Suprapubic skin (tissue), 4 donors: ENCODE results near the gene ARID3A. TPM values are rescaled to one million over a fixed set of nuclear protein-coding genes. Genes with fewer than 3 reads are reported as not detected.

Source experiments
- DNase-seq, 2 donors: peaks; one replicate each; pipeline ENCODE4 v3.0.0-alpha.2; 2019; ENCODE audit warnings: low spot score in 2 of 2
- H3K27ac ChIP-seq: fragments of 200-600 bp; sonication (generic); one replicate; pipeline ENCODE4 v1.5.1; 2019
- H3K27me3 ChIP-seq: fragments of 200-600 bp; sonication (generic); one replicate; pipeline ENCODE4 v1.5.1; 2019
- H3K36me3 ChIP-seq: fragments of 200-600 bp; sonication (generic); one replicate; pipeline ENCODE4 v1.5.1; 2019
- H3K4me1 ChIP-seq: fragments of 200-600 bp; sonication (generic); one replicate; pipeline ENCODE4 v1.5.1; 2019
- H3K4me3 ChIP-seq: fragments of 200-600 bp; sonication (generic); one replicate; pipeline ENCODE4 v1.5.1; 2019; ENCODE audit warnings: mild to moderate bottlenecking
- H3K9me3 ChIP-seq: fragments of 200-600 bp; sonication (generic); one replicate; pipeline ENCODE4 v1.5.1; 2019
- EP300 ChIP-seq: sonication (generic); formaldehyde crosslinking; IDR thresholded peaks from one replicate; pipeline ENCODE4 v1.6.1; 2017; ENCODE audit warnings: antibody characterized with exemption
- POLR2A ChIP-seq, 2 donors: fragments of 450-650 bp; IDR thresholded peaks; one replicate each; pipeline ENCODE4 v1.6.1; 2017; ENCODE audit warnings: antibody characterized with exemption in 2 of 2, mild to moderate bottlenecking in 2 of 2, moderate library complexity in 2 of 2
- POLR2AphosphoS5 ChIP-seq, 3 donors: sonication (generic); formaldehyde crosslinking; IDR thresholded peaks; one replicate each; pipeline ENCODE4 v1.6.1; 2017; ENCODE audit warnings: antibody characterized with exemption in 3 of 3
- WGBS: methylation state at CpG from one replicate; pipeline ENCODE4 v1.1.5; 2018; 5-methylcytosine and 5-hydroxymethylcytosine counted together
- total RNA-seq, 4 donors: library from RNA; depleted of rRNA; stranded (reverse); fragments of >200 nt; gene quantifications; one replicate each; pipeline ENCODE4 v1.1.0, GENCODE V29; 2016
- TF ChIP-seq, protein P1 (sequence below), 2 donors: fragments of 200-600 bp in 1 of 2; fragments of 450-650 bp in 1 of 2; sonication (generic) in 1 of 2; IDR thresholded peaks; one replicate each; pipeline ENCODE4 v1.5.1; 2016 to 2019; ENCODE audit warnings: antibody characterized with exemption in 2 of 2, mild to moderate bottlenecking in 1 of 2, moderate library complexity in 1 of 2

ARID3A gene
- total RNA-seq, 4 donors from 2014 or later = 4.7 to 7.5 (median 6.1) TPM

DNA sequence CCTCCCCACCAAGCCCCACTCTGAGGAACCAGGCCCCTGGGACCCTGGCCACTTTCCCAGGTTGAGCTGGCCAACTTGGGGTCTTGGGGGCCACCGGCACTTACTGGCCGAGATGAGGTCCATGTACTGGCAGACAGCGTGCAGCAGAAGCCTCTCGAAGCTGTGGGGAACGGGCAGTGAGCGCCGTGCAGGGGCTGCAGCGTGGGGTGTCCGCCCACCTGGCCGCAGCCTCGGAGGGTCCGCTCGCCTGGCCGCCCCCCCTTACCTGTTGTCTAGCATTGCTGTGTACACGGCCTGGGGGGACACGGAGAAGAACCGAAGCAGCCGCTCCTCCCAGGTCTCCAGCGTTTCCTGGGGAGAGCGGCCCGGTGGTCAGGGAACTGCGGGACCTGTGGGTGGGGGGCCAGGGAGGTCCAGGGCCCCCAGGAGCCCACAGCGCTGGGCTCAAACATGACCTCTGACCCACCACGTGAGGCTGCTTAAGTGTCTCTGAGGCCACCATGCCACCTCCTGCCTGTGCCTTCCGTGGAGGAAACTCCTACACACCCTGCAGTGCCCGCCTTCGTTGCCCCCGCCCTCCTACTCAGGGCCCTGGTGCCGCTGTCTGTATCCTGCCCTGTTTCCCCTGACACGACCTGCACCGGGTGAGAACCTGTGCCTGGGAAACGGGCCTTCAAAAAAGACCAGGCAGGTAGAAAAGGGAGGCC lies 26.3 kb upstream of the ARID3A start:
- Histone ChIP-seq H3K4me1 (peaks cover 4% of the 10 kb centered on the region), H3K36me3 (peaks cover 21% of the 10 kb centered on the region), H3K4me3 (no peak overlapping the region), H3K27ac (no peak overlapping the region), H3K27me3 (no peaks in the 10 kb centered on the region), H3K9me3 (no peaks in the 10 kb centered on the region)
- no peak for DNase-seq
- TF ChIP-seq POLR2AphosphoS5 (IDR thresholded peaks at IDR 0.05) (no peak), POLR2A (IDR thresholded peaks at IDR 0.05) (no peak), EP300 (no peak)
- TF ChIP-seq, protein P1, sequence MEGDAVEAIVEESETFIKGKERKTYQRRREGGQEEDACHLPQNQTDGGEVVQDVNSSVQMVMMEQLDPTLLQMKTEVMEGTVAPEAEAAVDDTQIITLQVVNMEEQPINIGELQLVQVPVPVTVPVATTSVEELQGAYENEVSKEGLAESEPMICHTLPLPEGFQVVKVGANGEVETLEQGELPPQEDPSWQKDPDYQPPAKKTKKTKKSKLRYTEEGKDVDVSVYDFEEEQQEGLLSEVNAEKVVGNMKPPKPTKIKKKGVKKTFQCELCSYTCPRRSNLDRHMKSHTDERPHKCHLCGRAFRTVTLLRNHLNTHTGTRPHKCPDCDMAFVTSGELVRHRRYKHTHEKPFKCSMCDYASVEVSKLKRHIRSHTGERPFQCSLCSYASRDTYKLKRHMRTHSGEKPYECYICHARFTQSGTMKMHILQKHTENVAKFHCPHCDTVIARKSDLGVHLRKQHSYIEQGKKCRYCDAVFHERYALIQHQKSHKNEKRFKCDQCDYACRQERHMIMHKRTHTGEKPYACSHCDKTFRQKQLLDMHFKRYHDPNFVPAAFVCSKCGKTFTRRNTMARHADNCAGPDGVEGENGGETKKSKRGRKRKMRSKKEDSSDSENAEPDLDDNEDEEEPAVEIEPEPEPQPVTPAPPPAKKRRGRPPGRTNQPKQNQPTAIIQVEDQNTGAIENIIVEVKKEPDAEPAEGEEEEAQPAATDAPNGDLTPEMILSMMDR (IDR thresholded peaks at IDR 0.05) = no peak
- 94% methylated on average over 17 of the region's 32 CpGs for WGBS

DNA sequence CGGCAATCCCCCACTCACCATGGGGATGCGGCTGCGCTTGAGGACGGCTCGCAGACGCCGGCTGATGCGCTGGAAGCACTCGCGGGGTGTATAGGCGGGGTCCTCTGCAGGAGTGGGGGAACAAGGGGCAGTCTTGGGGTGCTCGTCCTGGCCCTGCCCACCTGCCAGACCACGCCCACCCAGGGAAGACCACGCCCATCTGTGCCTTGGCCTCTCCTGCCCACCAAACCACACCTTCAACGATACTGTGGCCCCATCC lies 25.9 kb upstream of the ARID3A start:
- Histone ChIP-seq H3K36me3 (peaks cover 21% of the 10 kb centered on the region), H3K9me3 (no peaks in the 10 kb centered on the region), H3K4me3 (no peak overlapping the region), H3K4me1 (peaks cover 4% of the 10 kb centered on the region), H3K27ac (no peak overlapping the region), H3K27me3 (no peaks in the 10 kb centered on the region)
- TF ChIP-seq, protein P1 (IDR thresholded peaks at IDR 0.05) = no peak
- TF ChIP-seq POLR2A (IDR thresholded peaks at IDR 0.05) (no peak), POLR2AphosphoS5 (IDR thresholded peaks at IDR 0.05) (no peak), EP300 (no peak)
- 80% methylated on average over 6 of the region's 15 CpGs for WGBS
- DNase-seq = no peak

DNA sequence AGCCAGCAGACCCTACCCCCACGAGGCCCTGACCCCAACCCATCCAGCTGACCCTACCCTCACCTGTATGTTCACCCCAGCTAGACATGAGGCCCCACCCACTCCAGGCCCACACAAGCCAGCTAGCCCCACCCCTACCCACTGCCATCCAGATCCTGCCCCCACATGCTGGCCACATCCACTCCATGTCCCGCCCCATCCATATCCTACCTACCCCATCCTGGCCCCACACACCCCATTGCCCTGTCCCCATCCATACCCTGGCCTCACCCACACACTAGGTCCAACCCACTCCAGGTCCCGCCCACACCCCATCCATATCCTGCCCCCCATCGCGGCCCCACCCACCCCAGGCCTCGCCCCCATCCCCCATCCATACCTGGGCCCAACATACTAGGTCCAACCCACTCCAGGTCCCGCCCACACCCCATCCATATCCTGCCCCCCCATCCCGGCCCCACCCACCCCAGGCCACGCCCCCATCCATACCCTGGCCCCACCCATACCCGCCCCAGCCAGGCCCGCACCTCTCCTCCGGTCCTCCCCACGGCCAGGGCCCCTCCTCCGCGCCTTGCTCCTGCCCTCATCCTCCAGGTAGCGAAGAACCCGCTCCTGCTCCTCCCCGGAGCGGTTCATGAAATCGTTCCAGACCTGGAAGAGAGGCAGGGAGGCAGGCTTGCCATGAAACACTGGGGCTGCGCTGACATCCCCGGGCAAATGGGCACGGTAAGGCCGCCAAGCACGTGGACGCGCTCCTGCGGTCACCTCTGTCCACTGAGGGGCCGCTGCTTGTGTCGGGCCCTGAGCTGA lies 25.3 kb upstream of the ARID3A start:
- Histone ChIP-seq H3K36me3 (peaks cover 21% of the 10 kb centered on the region), H3K4me1 (peaks cover 4% of the 10 kb centered on the region), H3K27ac (no peak overlapping the region), H3K4me3 (no peak overlapping the region), H3K27me3 (no peaks in the 10 kb centered on the region), H3K9me3 (no peaks in the 10 kb centered on the region)
- no peak for DNase-seq
- 80% methylated on average over 19 of the region's 30 CpGs for WGBS
- no peak for TF ChIP-seq EP300
- TF ChIP-seq POLR2A (IDR thresholded peaks at IDR 0.05) = no peak
- TF ChIP-seq, protein P1 (IDR thresholded peaks at IDR 0.05) = no peak
- no peak for TF ChIP-seq POLR2AphosphoS5 (IDR thresholded peaks at IDR 0.05)

DNA sequence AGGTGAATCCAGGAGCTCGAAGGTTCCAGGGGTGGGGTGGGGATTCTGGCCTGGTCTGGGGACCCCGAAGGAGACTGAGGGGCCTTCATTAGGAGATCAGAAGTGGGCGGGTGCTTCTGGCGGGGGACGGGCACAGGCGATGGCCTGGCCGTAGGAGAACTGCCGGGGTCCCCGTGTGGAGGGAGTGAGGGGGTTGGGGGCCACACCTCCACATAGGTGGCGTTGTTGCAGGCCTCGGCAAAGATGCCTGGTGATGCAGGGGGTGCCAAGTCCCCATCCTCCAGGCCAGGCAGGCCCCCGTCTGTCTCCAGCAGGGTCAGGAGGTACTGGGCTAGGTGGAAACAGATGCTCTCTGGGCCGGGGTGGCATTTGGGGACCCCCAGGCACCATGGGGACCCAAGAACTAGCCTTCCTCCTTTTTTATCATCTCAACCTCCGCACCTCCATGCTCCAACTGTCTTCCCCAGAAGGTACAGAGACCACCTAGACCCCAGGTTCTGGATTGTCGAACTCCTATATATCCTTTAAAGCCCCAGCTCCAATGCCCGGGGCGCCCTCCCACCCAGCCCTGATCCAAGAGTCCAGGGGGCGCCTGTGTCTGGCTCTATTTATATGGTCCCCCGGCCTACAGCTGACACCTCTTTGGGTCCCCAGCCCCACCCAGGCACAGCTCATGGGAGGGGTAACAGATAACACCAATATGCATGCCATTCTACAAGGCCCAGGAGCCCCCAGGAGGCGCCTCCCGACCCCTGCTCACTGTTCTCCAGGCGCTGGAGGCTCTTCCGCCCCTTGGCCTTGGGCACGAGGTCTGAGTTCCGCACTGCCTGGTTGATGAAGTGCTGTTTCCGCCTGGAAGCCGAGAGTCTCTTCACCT lies 24.4 kb upstream of the ARID3A start:
- H3K9me3 ChIP-seq = no peaks in the 10 kb centered on the region
- H3K4me3 ChIP-seq = no peak overlapping the region
- 94% methylated on average over 27 of the region's 27 CpGs for WGBS
- no peak for TF ChIP-seq EP300
- no peak for TF ChIP-seq POLR2AphosphoS5 (IDR thresholded peaks at IDR 0.05)
- TF ChIP-seq, protein P1 (IDR thresholded peaks at IDR 0.05) = no peak
- no peak for TF ChIP-seq POLR2A (IDR thresholded peaks at IDR 0.05)
- peaks cover 21% of the 10 kb centered on the region for H3K36me3 ChIP-seq
- peaks cover 4% of the 10 kb centered on the region for H3K4me1 ChIP-seq
- DNase-seq = no peak
- no peaks in the 10 kb centered on the region for H3K27me3 ChIP-seq
- no peak overlapping the region for H3K27ac ChIP-seq

DNA sequence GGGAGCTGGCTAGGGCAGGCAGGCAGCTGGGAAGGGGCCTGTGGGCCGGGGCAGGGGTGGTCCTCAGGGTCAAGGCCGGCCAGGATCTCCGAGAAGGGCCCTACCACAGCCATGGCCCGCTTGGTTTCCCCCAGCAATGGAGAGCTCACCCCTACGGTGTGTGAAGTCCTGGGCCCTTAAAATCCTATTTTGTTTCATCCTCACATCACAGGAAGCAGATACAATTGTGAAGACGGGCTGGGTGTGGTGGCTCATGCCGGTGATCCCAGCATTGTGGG lies 23.8 kb upstream of the ARID3A start:
- Histone ChIP-seq H3K36me3 (peaks cover 21% of the 10 kb centered on the region), H3K4me1 (peaks cover 4% of the 10 kb centered on the region), H3K9me3 (no peaks in the 10 kb centered on the region), H3K27me3 (no peaks in the 10 kb centered on the region), H3K27ac (no peak overlapping the region), H3K4me3 (no peak overlapping the region)
- no peak for DNase-seq
- WGBS = 95% methylated on average over 4 of the region's 7 CpGs
- TF ChIP-seq, protein P1 (IDR thresholded peaks at IDR 0.05) = no peak
- TF ChIP-seq POLR2AphosphoS5 (IDR thresholded peaks at IDR 0.05) = no peak
- no peak for TF ChIP-seq POLR2A (IDR thresholded peaks at IDR 0.05)
- TF ChIP-seq EP300 = no peak
